H1 (cell line): ENCODE data around the gene TGFBR1. TPM values are rescaled to one million over a fixed set of nuclear protein-coding genes. Genes with fewer than 3 reads are reported as not detected.

Experiments
- CTCF ChIA-PET: fragments of 300-600 bp; sonication (Branson Sonifier 250); formaldehyde crosslinking; loops from one replicate; lab custom pipeline; 2021; ENCODE audit not compliant: partially characterized antibody; lab: Charles Lee
- POLR2A ChIA-PET: fragments of 300-600 bp; sonication (Branson Sonifier 250); formaldehyde crosslinking; loops from one replicate; lab custom pipeline; 2021; ENCODE audit warnings: inconsistent platforms; ENCODE audit not compliant: partially characterized antibody; lab: Charles Lee
- DNase-seq, 2 experiments: peaks; one replicate each; pipeline versions ENCODE4 v3.0.0 to v3.0.0-alpha.2; 2010 to 2022; ENCODE audit warnings: low spot score in 2 of 2, low read depth in 1 of 2, mixed read lengths in 1 of 2
- FAIRE-seq: peaks from 2 replicates; lab custom pipeline; 2011; peaks lifted over from hg19 to GRCh38; lab: Jason Lieb, UNC
- H2AFZ ChIP-seq: 2 replicates; pipeline ENCODE4 v1.8.1; 2012; ENCODE audit warnings: low read length, inconsistent platforms
- H2AK5ac ChIP-seq: 2 replicates; pipeline ENCODE4 v1.6.1; 2013; ENCODE audit warnings: low read depth, low read length
- H2BK120ac ChIP-seq: replicated peaks from 2 replicates; pipeline ENCODE3; 2013; ENCODE audit warnings: low read depth, low read length, inconsistent platforms
- H2BK12ac ChIP-seq: 2 replicates; pipeline ENCODE4 v1.6.1; 2013; ENCODE audit warnings: low read depth, low read length
- H2BK15ac ChIP-seq: 2 replicates; pipeline ENCODE4 v1.6.1; 2013; ENCODE audit warnings: low read length
- H2BK20ac ChIP-seq: 2 replicates; pipeline ENCODE4 v1.6.1; 2013; ENCODE audit warnings: low read length
- H2BK5ac ChIP-seq: 2 replicates; pipeline ENCODE4 v1.6.1; 2013; ENCODE audit warnings: low read depth, low read length
- H3K14ac ChIP-seq: 2 replicates; pipeline ENCODE4 v1.6.1; 2013; ENCODE audit warnings: inconsistent platforms; ENCODE audit not compliant: insufficient read length
- H3K18ac ChIP-seq: 2 replicates; pipeline ENCODE4 v1.6.1; 2013; ENCODE audit warnings: low read length; ENCODE audit errors: extremely low read depth
- H3K23ac ChIP-seq: 2 replicates; pipeline ENCODE4 v1.6.1; 2013; ENCODE audit warnings: inconsistent platforms; ENCODE audit not compliant: insufficient read length
- H3K23me2 ChIP-seq: 2 replicates; pipeline ENCODE4 v1.6.1; 2013; ENCODE audit warnings: low read depth, low read length
- H3K27ac ChIP-seq: 2 replicates; pipeline ENCODE4 v1.6.1; 2011; ENCODE audit warnings: low read depth, low read length, inconsistent platforms
- H3K27me3 ChIP-seq, 4 experiments: replicated peaks in 1 of 4; 1 replicate in 1 of 4; 2 replicates in 3 of 4; pipeline versions ENCODE4 v1.6.1 to v1.8.1; 2011 to 2013; ENCODE audit warnings: low read length in 3 of 4, mild to moderate bottlenecking in 3 of 4, inconsistent platforms in 2 of 4, mixed read lengths in 2 of 4, moderate library complexity in 1 of 4; ENCODE audit not compliant: control insufficient read depth in 3 of 4, insufficient read depth in 3 of 4; ENCODE audit errors: extremely low read depth in 1 of 4
- H3K36me3 ChIP-seq, 4 experiments: 2 replicates each; pipeline versions ENCODE4 v1.6.1 to v1.8.1; 2011 to 2013; ENCODE audit warnings: mild to moderate bottlenecking in 4 of 4, low read length in 3 of 4, moderate library complexity in 2 of 4, control low read depth in 1 of 4, inconsistent platforms in 1 of 4; ENCODE audit not compliant: insufficient read depth in 4 of 4, control insufficient read depth in 2 of 4
- H3K4ac ChIP-seq: replicated peaks from 2 replicates; pipeline ENCODE3; 2013; ENCODE audit warnings: low read length, low read depth, mixed read lengths, inconsistent platforms; ENCODE audit not compliant: insufficient read length
- H3K4me1 ChIP-seq, 4 experiments: replicated peaks in 1 of 4; 1 replicate in 1 of 4; 2 replicates in 3 of 4; pipeline versions ENCODE4 v1.6.1 to v1.8.1; 2011 to 2013; ENCODE audit warnings: low read length in 3 of 4, inconsistent platforms in 2 of 4, mixed read lengths in 1 of 4; ENCODE audit not compliant: insufficient read depth in 4 of 4, control insufficient read depth in 3 of 4
- H3K4me2 ChIP-seq, 2 experiments: 2 replicates each; pipeline versions ENCODE4 v1.6.1 to v1.8.1; 2011 to 2013; ENCODE audit warnings: low read depth in 2 of 2, low read length in 2 of 2, control low read depth in 1 of 2, inconsistent platforms in 1 of 2, mild to moderate bottlenecking in 1 of 2; ENCODE audit not compliant: insufficient read depth in 1 of 2
- H3K4me3 ChIP-seq, 4 experiments: fragments of 200-600, 300-600 bp in 1 of 4; sonication (generic), shearing (Covaris generic), sonication (Bioruptor Twin) in 1 of 4; 2 replicates each; pipeline versions ENCODE4 v1.5.1 to v1.8.1; 2011 to 2016; ENCODE audit warnings: low read length in 4 of 4, low read depth in 3 of 4, control low read depth in 2 of 4, inconsistent platforms in 2 of 4, mild to moderate bottlenecking in 2 of 4, mixed read lengths in 1 of 4, moderate library complexity in 1 of 4; ENCODE audit not compliant: insufficient read depth in 2 of 4; ENCODE audit errors: extremely low read depth in 1 of 4
- H3K56ac ChIP-seq: replicated peaks from 2 replicates; pipeline ENCODE3; 2013; ENCODE audit warnings: low read depth, mild to moderate bottlenecking, mixed read lengths, low read length, inconsistent platforms; ENCODE audit not compliant: insufficient read length
- H3K79me1 ChIP-seq: 2 replicates; pipeline ENCODE4 v1.6.1; 2013; ENCODE audit warnings: low read depth, low read length, control low read depth
- H3K79me2 ChIP-seq, 2 experiments: 2 replicates each; pipeline versions ENCODE4 v1.6.1 to v1.8.1; 2012 to 2013; ENCODE audit warnings: low read length in 2 of 2, mild to moderate bottlenecking in 2 of 2, inconsistent platforms in 1 of 2; ENCODE audit not compliant: insufficient read depth in 2 of 2, control insufficient read depth in 1 of 2
- H3K9ac ChIP-seq, 4 experiments: replicated peaks in 1 of 4; 1 replicate in 1 of 4; 2 replicates in 3 of 4; pipeline versions ENCODE4 v1.6.1 to v1.8.1; 2011 to 2013; ENCODE audit warnings: low read depth in 3 of 4, low read length in 3 of 4, control low read depth in 2 of 4, mild to moderate bottlenecking in 2 of 4, moderate library complexity in 2 of 4, inconsistent platforms in 1 of 4; ENCODE audit errors: extremely low read depth in 1 of 4
- H3K9me3 ChIP-seq, 2 experiments: 2 replicates each; pipeline versions ENCODE4 v1.6.1 to v1.8.1; 2012 to 2013; ENCODE audit warnings: mild to moderate bottlenecking in 2 of 2, moderate library complexity in 2 of 2, control low read depth in 1 of 2, inconsistent platforms in 1 of 2, low read depth in 1 of 2, low read length in 1 of 2, mixed read lengths in 1 of 2; ENCODE audit not compliant: insufficient read depth in 2 of 2
- H4K20me1 ChIP-seq, 2 experiments: replicated peaks in 1 of 2; 2 replicates each; pipeline versions ENCODE3 to v1.8.1; 2011 to 2013; ENCODE audit warnings: inconsistent platforms in 2 of 2, low read length in 2 of 2, mild to moderate bottlenecking in 1 of 2; ENCODE audit not compliant: insufficient read depth in 2 of 2, control insufficient read depth in 1 of 2
- H4K5ac ChIP-seq: 2 replicates; pipeline ENCODE4 v1.6.1; 2013; ENCODE audit warnings: low read length, low read depth, mixed read lengths, inconsistent platforms; ENCODE audit not compliant: insufficient read length
- H4K8ac ChIP-seq: 2 replicates; pipeline ENCODE4 v1.8.0; 2013; ENCODE audit warnings: mild to moderate bottlenecking, moderate library complexity, low read length, inconsistent platforms; ENCODE audit not compliant: insufficient read depth; ENCODE audit errors: extremely low read depth
- H4K91ac ChIP-seq: replicated peaks from 2 replicates; pipeline ENCODE3; 2013; ENCODE audit warnings: low read length, mixed read lengths, inconsistent platforms; ENCODE audit not compliant: insufficient read length
- CBX8 ChIP-seq: fragments of 300-800, 300-1000 bp; sonication (generic); IDR thresholded peaks from 2 replicates; pipeline ENCODE4 v1.7.1; 2016; ENCODE audit warnings: low read depth, low read length, borderline replicate concordance
- CHD2 ChIP-seq: IDR thresholded peaks from 2 replicates; pipeline ENCODE4 v1.6.1; 2012; ENCODE audit warnings: low read length, improper control_type of control experiment
- KDM5A ChIP-seq: fragments of 200-600 bp; IDR thresholded peaks from 2 replicates; pipeline ENCODE4 v1.7.1; 2012; ENCODE audit warnings: mild to moderate bottlenecking, low read length, inconsistent platforms, mixed read lengths
- PHF8 ChIP-seq: fragments of 200-600 bp; sonication (generic); conservative IDR thresholded peaks from 2 replicates; pipeline ENCODE4 v1.7.1; 2012; ENCODE audit warnings: low read depth, mild to moderate bottlenecking, inconsistent platforms, low read length, moderate library complexity
- POLR2AphosphoS5 ChIP-seq: IDR thresholded peaks from 2 replicates; pipeline ENCODE4 v1.6.1; 2011; ENCODE audit warnings: low read depth, low read length
- SIN3A ChIP-seq, 2 experiments: IDR thresholded peaks in 1 of 2; conservative IDR thresholded peaks in 1 of 2; 2 replicates each; pipeline ENCODE4 v1.6.1; 2011 to 2012; ENCODE audit warnings: low read length in 2 of 2, improper control_type of control experiment in 1 of 2, low read depth in 1 of 2, mild to moderate bottlenecking in 1 of 2
- TEAD4 ChIP-seq: IDR thresholded peaks from 2 replicates; pipeline ENCODE4 v1.6.1; 2012; ENCODE audit warnings: low read depth, low read length, inconsistent platforms, mixed read lengths
- WGBS, 2 experiments: shearing (Covaris generic) in 1 of 2; methylation state at CpG; one replicate each; pipeline versions ENCODE4 v1.1.6 to v1.1.7; 2013 to 2015; ENCODE audit warnings: low lambda C conversion rate in 2 of 2, mixed read lengths in 2 of 2, inconsistent platforms in 1 of 2, low coverage in 1 of 2, missing lambda C conversion rate in 1 of 2; ENCODE audit not compliant: insufficient replicate concordance in 2 of 2, insufficient coverage in 1 of 2, insufficient read length in 1 of 2; ENCODE audit errors: extremely low coverage in 1 of 2, missing lambda C conversion rate in 1 of 2; 5-methylcytosine and 5-hydroxymethylcytosine counted together
- polyA plus RNA-seq, 7 experiments: library from polyadenylated mRNA; depleted of rRNA in 3 of 7; stranded (reverse) in 5 of 7; unstranded in 2 of 7; fragments of >200 nt in 5 of 7; fragments of 200-250 nt in 2 of 7; gene quantifications; 1 replicate in 5 of 7; 2 replicates in 1 of 7; 4 replicates in 1 of 7; pipeline versions ENCODE4 v1.2.1 to v1.2.3, GENCODE V29; 2011 to 2013; ENCODE audit warnings: missing spikeins in 2 of 7, mixed read lengths in 2 of 7
- total RNA-seq: library from RNA; stranded (reverse); fragmentation: NEBNext Ultra II Directional; extraction: Animal tissue kit (Norgen Biotek cat#: 25700); gene quantifications from 2 replicates; pipeline ENCODE4 v1.2.1, GENCODE V29; 2021

Gene TGFBR1
- total and polyA plus RNA-seq, 2 of the 8 experiments (the other 6 are each of a cell fraction or from before 2014, with no cell fraction given): 16.8 to 52.4 TPM

DNA sequence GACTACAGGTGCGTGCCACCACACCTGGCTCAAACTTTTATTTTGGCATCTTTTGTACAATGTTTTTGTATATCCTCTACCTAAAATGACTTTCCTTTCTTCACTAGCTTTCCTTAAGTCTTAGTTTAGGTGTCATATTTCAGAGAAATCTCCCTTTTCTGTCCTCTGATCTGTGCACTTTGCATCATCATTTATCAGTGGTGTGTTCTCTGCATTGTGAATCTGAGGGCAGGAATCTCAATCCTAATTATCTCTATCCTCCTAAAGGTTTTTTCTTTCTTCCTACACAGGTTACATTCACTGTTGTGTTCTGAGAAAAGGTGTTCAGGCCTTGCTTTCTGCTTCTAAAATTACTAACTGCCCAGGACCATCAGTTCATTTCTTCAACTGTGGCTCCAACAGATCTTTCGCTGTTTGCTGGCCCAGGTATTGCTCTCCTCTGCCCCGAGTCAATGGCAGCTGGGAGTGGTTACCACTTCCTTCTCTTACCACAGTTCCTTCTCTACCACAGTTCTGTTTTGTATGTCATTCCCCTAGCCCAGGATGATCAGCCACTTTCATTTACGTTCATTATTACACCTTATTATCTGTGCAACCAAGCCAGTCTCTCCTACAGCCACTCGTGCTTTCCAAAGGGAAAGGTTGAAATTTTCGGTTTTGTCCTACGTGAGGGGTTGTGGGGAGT, 14.0 kb downstream of the TGFBR1 start:
- Histone ChIP-seq H4K5ac (no peak overlapping the region), H3K4me3 (no peak overlapping the region), H4K20me1 (peaks cover 5% of the 10 kb centered on the region in 2 experiments), H2AK5ac (no peak overlapping the region), H2BK12ac (no peak overlapping the region), H4K91ac (no peak overlapping the region), H2BK15ac (no peak overlapping the region), H2AFZ (no peak overlapping the region), H3K23ac (no peak overlapping the region), H3K4ac (no peak overlapping the region), H4K8ac (no peak overlapping the region), H3K9ac (no peak overlapping the region; a peak in 1 of 7 replicates), H3K79me1 (peaks cover 3% of the 10 kb centered on the region), H3K18ac (no peak overlapping the region), H2BK120ac (no peak overlapping the region), H2BK20ac (no peak overlapping the region), H2BK5ac (no peak overlapping the region), H3K79me2 (peaks cover 0 to 98% of the 10 kb centered on the region in 2 experiments; a peak in 3 of 4 replicates), H3K4me2 (no peak overlapping the region), H3K56ac (no peak overlapping the region), H3K23me2 (no peaks in the 10 kb centered on the region), H3K27me3 (no peaks in the 10 kb centered on the region), H3K27ac (0 out of 2 replicates have a peak overlapping the region, but pooled peaks have one; percentile 9), H3K36me3 (no peaks in the 10 kb centered on the region), H3K14ac (no peak overlapping the region), H3K9me3 (no peaks in the 10 kb centered on the region), H3K4me1 (peaks cover 0 to 2% (median 0%) of the 10 kb centered on the region in 4 experiments; a peak in 2 of 7 replicates)
- ChIA-PET CTCF (interaction anchor here (0.8 kb wide), 1 partner anchor 13 kb away, joined by 3 read pairs; no protein-coding TSS in a partner anchor), POLR2A (no interaction called here)
- WGBS, 2 experiments: 88% methylated on average over 7 of the region's 7 CpGs; no CpG with 5 or more reads in 1 of the 2 experiments
- FAIRE-seq (no peak), DNase-seq (no peak)
- TF ChIP-seq POLR2AphosphoS5: no peak
- no peak for TF ChIP-seq SIN3A (conservative IDR thresholded peaks at IDR 0.05 in 1 of 2, IDR thresholded peaks at IDR 0.05 in 1 of 2; ENCODE audit: low read depth in 1 of 2, low read length in 2 of 2)
- TF ChIP-seq PHF8: no peak
- TF ChIP-seq CBX8: no peak
- TF ChIP-seq CHD2: no peak
- TF ChIP-seq KDM5A: no peak
- TF ChIP-seq TEAD4: no peak
